ENCODE results near the gene BRD4.

GRCh38 chr19:15297416-15298224 is 34.7 kb downstream of the BRD4 start:
- TF ChIP-seq CTCF (IDR thresholded peaks at IDR 0.05) (no peak), POLR2A (IDR thresholded peaks at IDR 0.05) (no peak), POLR2AphosphoS5 (IDR thresholded peaks at IDR 0.05) (no peak)

Data from suprapubic skin (tissue), 4 donors.